ENCODE measurements around the gene RAB11FIP3.
"Not testable (repeated sequence)": the region's sequence is repeated elsewhere in the genome, so short reads cannot be mapped to it uniquely, and the experiment has no call there.

RAB11FIP3 gene

GRCh38 chr16:469459-469858, 44.0 kb downstream of the RAB11FIP3 start:
- DNase-seq: not testable (repeated sequence)

DNA sequence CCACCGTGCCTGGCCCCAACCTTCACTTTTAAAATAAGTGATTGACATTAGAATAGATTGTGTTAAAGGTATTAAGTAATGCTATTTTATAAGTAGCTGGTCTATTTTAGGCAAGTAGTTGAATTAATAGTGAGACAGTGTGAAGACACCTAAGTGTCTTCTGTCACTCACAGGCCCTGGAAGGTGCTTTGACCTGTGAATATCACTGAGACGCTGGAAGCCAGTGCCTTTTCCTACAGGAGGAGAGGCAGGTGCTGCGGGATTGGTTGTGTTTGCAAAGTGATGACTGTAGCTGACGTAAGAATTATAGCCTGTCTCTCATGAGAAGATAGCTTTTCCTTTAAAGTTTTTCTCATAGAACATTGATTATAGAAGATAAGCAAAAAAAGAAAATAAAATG, 45.0 kb downstream of the RAB11FIP3 start:
- DNase-seq: no peak

DNA sequence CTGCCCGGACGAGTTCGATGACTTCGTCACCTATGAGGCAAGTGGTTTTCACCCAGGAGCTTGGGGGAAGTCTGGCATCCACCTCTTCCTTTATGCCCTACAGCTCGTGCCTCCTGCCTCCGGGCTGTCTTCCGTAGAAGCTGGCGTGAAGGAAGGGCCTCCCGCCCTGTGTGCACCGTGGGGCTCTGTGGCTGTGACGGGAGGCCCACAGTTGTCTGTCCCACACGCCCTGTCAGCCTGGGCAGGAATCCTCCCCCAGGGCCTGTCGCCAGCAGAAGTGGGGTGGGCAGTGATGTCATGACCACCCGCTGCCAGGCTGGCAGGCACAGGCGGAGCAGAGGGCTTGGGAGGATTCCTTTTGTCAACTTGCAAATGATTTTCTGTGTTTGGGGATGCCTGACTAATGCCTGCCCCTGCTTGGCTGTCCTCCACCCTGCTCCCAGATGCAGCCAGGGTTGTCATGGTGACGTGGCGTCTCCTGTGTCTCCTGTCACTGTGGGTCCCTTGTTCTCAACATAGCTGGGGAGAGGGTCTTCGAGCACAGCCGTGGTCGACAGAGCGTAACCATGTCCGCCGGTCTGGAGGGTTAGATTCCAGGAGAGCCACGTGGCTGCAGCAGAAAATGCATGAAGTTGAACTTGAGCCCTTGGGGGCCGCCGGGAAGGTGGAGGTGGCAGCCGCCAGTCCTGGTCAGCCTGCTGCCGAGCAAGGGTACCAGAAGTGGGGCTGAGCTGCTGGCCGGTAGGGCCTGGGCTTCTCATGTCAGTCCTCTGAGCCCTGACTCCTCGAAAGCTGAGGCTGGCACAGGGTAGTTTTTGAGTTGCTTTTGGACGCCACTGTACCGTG, 46.1 kb downstream of the RAB11FIP3 start:
- DNase-seq: peak; percentile 39 to 75

- no peak for DNase-seq
Measured at GRCh38 chr16:472199-472504, 46.7 kb downstream of the RAB11FIP3 start.

- no peak for DNase-seq
Measured at GRCh38 chr16:473046-474043, 47.9 kb downstream of the RAB11FIP3 start.

DNA sequence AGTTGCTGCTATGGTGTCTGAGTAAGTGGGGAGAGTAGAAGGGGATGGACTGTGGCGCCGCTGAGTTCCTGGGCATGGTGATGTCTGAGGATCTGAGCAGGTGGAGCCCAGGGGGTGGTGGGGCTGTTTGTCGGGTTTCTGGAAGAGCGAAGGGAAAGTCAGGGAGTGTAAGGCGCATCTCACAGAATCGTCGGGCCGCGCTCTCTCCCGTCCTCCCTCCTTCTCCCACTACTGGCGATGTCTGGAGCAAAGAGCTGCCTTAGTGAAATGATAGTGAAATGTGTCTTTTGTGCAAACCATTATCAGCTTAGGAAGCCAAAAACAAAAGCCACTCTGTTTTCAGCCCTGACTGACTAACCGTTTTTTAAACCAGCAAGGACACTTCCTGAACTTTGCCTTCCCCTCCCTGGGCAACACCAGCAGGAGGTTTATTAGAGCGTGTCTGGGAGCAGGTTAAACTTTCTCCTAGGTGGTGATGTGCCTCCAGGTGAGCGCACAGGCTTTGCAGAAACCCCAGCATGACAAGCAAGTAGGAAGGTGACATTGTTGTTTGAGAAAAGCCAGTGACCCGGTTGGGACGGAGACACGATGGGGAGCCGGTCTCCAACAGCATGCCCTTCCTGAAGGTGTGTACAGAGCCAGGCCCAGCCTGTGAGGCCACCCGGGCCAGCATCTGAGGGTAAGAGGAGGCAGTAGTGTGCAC, 49.1 kb downstream of the RAB11FIP3 start:
- DNase-seq: no peak

- no peak for DNase-seq
Measured at GRCh38 chr16:476039-476438, 50.6 kb downstream of the RAB11FIP3 start.

- DNase-seq: no peak
Measured at GRCh38 chr16:477301-478157, 52.1 kb downstream of the RAB11FIP3 start.

GRCh38 chr16:478287-478686, 52.8 kb downstream of the RAB11FIP3 start:
- DNase-seq: not testable (repeated sequence)

- DNase-seq: no peak
Measured at GRCh38 chr16:482468-483185, 57.2 kb downstream of the RAB11FIP3 start.

DNA sequence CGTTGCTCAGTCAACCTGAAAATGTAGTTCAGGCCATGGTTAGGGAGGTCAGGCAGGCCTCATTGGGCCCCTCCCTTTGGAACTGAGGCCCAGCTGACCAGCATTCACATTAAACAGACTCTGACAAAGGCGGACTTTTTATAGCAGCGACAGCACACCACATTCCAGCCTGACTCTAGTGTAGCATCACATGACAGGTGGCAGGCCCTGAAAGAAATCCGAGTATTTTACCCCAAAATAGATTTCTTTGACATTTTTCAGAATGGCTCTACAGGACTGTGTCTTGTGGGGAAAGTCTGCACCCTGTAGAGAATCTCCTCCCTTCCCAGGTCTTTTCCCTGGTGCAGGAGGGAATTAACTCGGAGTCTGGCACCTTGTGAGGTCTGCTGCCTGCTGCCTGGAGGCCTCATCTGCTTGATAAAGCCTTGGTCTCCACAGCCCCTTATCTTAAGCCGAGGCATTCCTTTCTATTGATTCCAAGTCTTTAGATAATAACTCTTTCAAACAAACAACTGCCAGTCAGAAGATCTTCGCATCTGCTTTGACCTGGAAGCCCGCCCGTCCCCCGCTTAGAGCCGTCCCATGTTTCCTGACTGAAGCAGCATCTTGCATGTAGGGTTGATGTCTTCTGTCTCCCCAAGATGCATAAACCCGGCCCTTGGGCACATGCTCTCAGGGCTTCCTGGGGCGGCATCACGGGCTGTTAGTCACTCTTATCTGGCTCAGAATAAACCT, 58.1 kb downstream of the RAB11FIP3 start:
- DNase-seq: no peak

GRCh38 chr16:489606-490005, 64.2 kb downstream of the RAB11FIP3 start:
- no peak for DNase-seq

GRCh38 chr16:490768-491167, 65.3 kb downstream of the RAB11FIP3 start:
- no peak for DNase-seq

DNA sequence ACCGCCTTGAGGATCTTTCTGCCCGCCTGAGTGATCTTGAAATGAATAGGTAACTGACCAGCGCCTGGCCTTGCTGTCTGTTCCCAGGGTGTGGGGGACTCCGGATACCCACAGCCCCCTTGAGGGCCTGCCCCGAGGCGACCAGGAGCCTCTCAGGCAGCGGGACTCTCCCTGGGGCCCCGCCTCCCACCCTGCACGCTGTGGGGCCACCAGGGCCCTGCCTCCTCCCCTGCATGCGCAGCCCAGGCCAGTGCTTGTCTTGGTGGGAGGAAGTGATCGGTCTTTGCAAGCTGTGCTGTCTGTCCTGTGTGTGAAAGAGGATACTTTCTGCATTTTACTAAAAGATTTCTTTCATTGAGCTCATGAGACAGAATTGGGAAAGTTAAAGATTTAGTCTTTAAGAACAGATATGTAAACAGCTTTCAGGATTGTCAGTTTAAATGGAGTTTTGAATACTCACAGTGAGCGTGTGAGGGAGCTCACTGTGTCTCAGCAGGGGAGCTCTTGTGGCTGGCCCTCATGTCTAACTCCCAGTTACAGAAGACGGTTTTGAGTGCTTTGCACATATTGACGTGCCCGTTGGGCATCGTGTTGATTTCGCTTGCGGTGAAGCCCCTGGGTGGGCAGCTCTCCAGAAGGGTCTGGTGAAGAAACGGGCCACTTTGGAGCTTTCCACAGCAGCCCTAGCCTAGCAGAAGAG, 65.9 kb downstream of the RAB11FIP3 start:
- DNase-seq: no peak

DNA sequence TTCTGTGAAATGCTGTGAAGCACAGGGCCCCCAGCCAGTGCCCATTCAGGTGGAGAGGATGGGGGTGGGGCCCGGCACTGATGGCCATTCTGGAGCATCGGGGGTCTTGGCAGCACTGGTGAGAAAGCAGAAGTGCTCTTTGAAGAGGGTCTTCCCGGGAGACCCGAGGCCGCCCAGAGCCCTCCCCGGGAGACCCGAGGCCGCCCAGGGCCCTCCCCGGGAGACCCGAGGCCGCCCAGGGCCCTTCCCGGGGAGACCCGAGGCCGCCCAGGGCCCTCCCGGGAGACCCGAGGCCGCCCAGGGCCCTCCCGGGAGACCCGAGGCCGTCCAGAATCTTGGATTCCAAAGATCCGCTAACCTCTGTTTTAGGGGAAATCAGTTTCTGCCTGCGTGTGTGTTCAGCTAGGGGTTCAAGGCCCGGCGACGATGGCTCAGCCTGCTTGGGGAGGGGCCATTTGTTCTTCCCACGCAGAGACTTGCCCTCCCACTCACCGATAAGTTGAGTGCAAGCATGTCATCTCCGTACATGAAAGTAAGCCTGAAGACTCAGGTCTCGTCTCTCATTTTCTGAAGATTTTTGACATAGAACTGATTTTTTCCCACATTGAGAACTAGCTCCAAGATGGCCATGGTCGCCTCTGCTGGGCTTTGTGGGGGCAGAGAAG, 66.9 kb downstream of the RAB11FIP3 start:
- peak in 1 of 2 experiments; percentile 9 for DNase-seq

DNA sequence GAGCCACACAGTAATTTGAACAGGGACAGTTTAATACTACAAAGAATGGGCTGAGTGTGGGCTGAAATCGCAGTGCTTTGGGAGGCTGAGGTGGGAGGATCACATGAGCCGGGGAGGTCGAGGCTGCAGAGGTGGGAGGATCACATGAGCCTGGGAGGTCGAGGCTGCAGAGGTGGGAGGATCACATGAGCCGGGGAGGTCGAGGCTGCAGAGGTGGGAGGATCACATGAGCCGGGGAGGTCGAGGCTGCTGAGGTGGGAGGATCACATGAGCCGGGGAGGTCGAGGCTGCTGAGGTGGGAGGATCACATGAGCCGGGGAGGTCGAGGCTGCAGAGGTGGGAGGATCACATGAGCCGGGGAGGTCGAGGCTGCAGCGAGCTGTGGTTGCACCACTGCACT, 69.2 kb downstream of the RAB11FIP3 start:
- not testable (repeated sequence) for DNase-seq

DNA sequence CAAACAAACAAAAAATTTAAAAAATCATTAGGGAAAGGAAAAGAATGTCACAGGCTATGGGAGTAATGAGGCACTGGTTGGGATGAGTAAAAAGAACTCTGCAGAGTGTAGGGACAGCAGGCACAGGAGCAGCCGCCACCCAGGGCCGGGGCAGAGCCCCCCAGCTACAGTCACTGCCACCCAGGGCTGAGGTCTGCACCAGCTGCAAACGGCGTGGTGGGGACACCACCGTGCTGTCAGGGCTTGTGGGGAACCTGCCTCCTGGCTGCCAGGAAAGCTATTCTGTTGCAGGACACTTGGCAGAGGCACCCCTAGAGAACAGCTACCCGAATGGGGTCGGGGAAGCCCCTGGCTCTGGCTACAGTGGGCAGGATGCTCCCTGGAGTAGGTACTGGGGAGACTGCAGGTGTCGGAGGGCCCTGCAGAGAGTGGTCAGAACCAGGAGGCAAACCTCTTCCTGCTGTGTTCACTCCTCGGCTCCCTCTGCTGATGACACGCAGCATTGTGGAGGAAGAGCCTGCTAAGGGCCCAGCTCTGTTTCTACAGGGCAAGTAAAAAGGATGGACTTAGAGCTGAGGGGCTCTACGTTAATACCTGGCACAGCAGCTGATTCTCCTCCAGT, 69.8 kb downstream of the RAB11FIP3 start:
- DNase-seq: peak in 1 of 2 experiments; percentile 25

DNA sequence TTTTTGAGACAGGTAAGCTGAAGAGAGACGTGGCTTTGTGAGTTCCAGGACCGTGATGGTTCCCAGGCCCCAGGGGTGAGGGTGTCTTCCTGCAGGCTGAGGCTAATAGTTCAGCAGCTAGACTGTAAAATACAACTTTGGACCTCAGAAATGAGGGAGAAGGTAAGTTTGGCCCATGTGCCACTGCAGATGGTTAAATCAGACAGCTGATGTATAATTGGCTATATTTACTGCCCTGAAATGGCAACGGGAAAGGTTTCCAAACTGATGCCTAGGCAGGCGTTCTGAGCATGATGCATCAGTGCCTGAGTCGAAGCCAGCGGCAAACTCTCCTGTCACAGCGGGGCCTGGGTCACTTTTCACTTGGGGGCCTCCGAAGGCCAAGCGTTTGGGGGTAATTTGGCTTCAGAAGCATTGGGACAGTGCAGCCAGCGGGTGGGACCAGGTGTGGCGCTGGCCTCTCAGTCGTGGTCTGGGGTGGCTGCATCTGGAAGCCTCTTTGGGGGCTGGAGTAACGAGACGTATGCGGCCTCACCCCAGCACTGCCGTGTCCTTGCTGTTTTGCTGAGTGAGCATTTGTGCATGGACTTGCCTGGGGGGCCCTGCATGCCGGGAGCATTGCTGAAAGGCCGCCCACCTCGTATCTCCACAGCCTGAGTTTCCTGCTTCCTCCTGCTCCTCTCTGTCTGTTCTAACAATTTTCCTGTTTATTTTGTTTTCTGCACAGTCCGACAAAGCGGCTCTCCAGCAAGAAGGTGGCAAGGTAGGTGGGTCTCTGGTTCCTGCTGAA, 70.8 kb downstream of the RAB11FIP3 start:
- DNase-seq: no peak

All from NCI-H446 (cell line).